ENCODE data around the gene TANGO6. TPM values are rescaled to one million over a fixed set of nuclear protein-coding genes. Genes with fewer than 3 reads are reported as not detected.
A peak's percentile ranks its signal among the peaks of the same experiment; 100 is the strongest.

Gene TANGO6
- total RNA-seq, 2 experiments from 2014 or later, result 17.1 to 18.1 TPM

GRCh38 chr16:69130461-69130860 lies 287.1 kb downstream of the TANGO6 start:
- TF ChIP-seq, protein P1, sequence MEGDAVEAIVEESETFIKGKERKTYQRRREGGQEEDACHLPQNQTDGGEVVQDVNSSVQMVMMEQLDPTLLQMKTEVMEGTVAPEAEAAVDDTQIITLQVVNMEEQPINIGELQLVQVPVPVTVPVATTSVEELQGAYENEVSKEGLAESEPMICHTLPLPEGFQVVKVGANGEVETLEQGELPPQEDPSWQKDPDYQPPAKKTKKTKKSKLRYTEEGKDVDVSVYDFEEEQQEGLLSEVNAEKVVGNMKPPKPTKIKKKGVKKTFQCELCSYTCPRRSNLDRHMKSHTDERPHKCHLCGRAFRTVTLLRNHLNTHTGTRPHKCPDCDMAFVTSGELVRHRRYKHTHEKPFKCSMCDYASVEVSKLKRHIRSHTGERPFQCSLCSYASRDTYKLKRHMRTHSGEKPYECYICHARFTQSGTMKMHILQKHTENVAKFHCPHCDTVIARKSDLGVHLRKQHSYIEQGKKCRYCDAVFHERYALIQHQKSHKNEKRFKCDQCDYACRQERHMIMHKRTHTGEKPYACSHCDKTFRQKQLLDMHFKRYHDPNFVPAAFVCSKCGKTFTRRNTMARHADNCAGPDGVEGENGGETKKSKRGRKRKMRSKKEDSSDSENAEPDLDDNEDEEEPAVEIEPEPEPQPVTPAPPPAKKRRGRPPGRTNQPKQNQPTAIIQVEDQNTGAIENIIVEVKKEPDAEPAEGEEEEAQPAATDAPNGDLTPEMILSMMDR (IDR thresholded peaks at IDR 0.05), result no peak
- intact Hi-C loops (cut with DNase I, micrococcal nuclease), result no loop called here
- no peak overlapping the region for H3K27ac ChIP-seq (ENCODE audit: low read depth in 1 of 2, low read length in 2 of 2)
- H3K4me1 ChIP-seq (ENCODE audit: insufficient read depth, low read length), result peaks cover 21% of the 10 kb centered on the region
- H3K27ac Mint-ChIP-seq, result peak overlapping the region; percentile 95
- peaks cover 69% of the 10 kb centered on the region for H3K4me1 Mint-ChIP-seq (ENCODE audit: low read depth)
- H3K9me3 Mint-ChIP-seq, result no peaks in the 10 kb centered on the region
- peak overlapping the region; percentile 96 for H3K4me3 Mint-ChIP-seq
- no peaks in the 10 kb centered on the region for H3K9me3 ChIP-seq (ENCODE audit: control insufficient read depth in 1 of 2, insufficient read depth in 1 of 2, low read length in 2 of 2)
- no peak for ATAC-seq (ENCODE audit: poor library complexity)
- no peak overlapping the region for H3K4me3 ChIP-seq (ENCODE audit: low read length)
- POLR2A ChIA-PET, result interaction anchor here (1.2 to 1.6 kb wide), 2 partner anchors 57 to 287 kb away, joined by 6 to 14 read pairs; partner anchors contain the start of genes SNTB2 and TANGO6
- H3K27me3 Mint-ChIP-seq, result no peaks in the 10 kb centered on the region
- CTCF ChIA-PET, result interaction anchor here (1.2 to 2.6 kb wide), 2 partner anchors 18 to 20 kb away, joined by 3 to 7 read pairs; no protein-coding TSS in a partner anchor
- no peaks in the 10 kb centered on the region for H3K27me3 ChIP-seq (ENCODE audit: control insufficient read depth in 1 of 2, insufficient read depth in 2 of 2, low read length in 2 of 2)
- H3K36me3 Mint-ChIP-seq (ENCODE audit: low read depth), result peaks cover 43% of the 10 kb centered on the region
- no peak for DNase-seq
- H3K36me3 ChIP-seq (ENCODE audit: insufficient read depth, low read length), result peaks cover 14% of the 10 kb centered on the region

- H3K4me3 ChIP-seq (ENCODE audit: low read length), result peak overlapping the region; percentile 92
- TF ChIP-seq, protein P1 (IDR thresholded peaks at IDR 0.05), result no peak
- H3K27ac ChIP-seq (ENCODE audit: low read depth in 1 of 2, low read length in 2 of 2), result peak overlapping the region; percentile 76 to 79
- intact Hi-C loops (cut with DNase I, micrococcal nuclease), result loop anchor here in 1 of 2 experiments (1.0 kb wide), 1 partner anchor 56 kb away; the partner anchor contains the start of gene SNTB2
- ATAC-seq (ENCODE audit: poor library complexity), result no peak
- no peaks in the 10 kb centered on the region for H3K27me3 ChIP-seq (ENCODE audit: control insufficient read depth in 1 of 2, insufficient read depth in 2 of 2, low read length in 2 of 2)
- Mint-ChIP-seq H3K4me3 (peak overlapping the region; percentile 96), H3K36me3 (ENCODE audit: low read depth) (peaks cover 46% of the 10 kb centered on the region), H3K27ac (peak overlapping the region; percentile 95), H3K4me1 (ENCODE audit: low read depth) (peaks cover 62% of the 10 kb centered on the region), H3K27me3 (no peaks in the 10 kb centered on the region), H3K9me3 (no peaks in the 10 kb centered on the region)
- H3K4me1 ChIP-seq (ENCODE audit: insufficient read depth, low read length), result peaks cover 22% of the 10 kb centered on the region
- ChIA-PET POLR2A (interaction anchor here (1.6 kb wide), 1 partner anchor 288 kb away, joined by 6 read pairs; the partner anchor contains the start of gene TANGO6), CTCF (no interaction called here)
- peaks cover 10% of the 10 kb centered on the region for H3K36me3 ChIP-seq (ENCODE audit: insufficient read depth, low read length)
- peak in 4 of 14 experiments; percentile 31 to 59 (median 44) for DNase-seq
- no peaks in the 10 kb centered on the region for H3K9me3 ChIP-seq (ENCODE audit: control insufficient read depth in 1 of 2, insufficient read depth in 1 of 2, low read length in 2 of 2)
Measured at GRCh38 chr16:69131167-69131838, 288.0 kb downstream of the TANGO6 start.

GRCh38 chr16:69131839-69132423 lies 288.6 kb downstream of the TANGO6 start:
- intact Hi-C loops (cut with DNase I, micrococcal nuclease), result loop anchor here (1.0 to 2.0 kb wide), 4 partner anchors 52 to 289 kb away; partner anchors contain the start of genes COG8 (in 1 of the 2), NIP7 (in 1 of the 2), SNTB2 (in 1 of the 2) and TANGO6 (in 1 of the 2)
- POLR2A ChIA-PET, result interaction anchor here (0.7 to 1.6 kb wide), 5 partner anchors 9 to 611 kb away, joined by 3 to 14 read pairs (median 4); partner anchors contain the start of genes SNTB2 and TANGO6

More at GRCh38 chr16:69131839-69132423, 288.6 kb downstream of the TANGO6 start:
- H3K4me1 ChIP-seq (ENCODE audit: insufficient read depth, low read length), result peaks cover 22% of the 10 kb centered on the region
- DNase-seq, result peak in 12 of 14 experiments; percentile 42 to 81 (median 61)
- peaks cover 12% of the 10 kb centered on the region for H3K36me3 ChIP-seq (ENCODE audit: insufficient read depth, low read length)
- H3K27ac Mint-ChIP-seq, result peak overlapping the region; percentile 95
- peak overlapping the region; percentile 76 to 79 for H3K27ac ChIP-seq (ENCODE audit: low read depth in 1 of 2, low read length in 2 of 2)
- no peaks in the 10 kb centered on the region for H3K27me3 ChIP-seq (ENCODE audit: control insufficient read depth in 1 of 2, insufficient read depth in 2 of 2, low read length in 2 of 2)
- H3K4me3 ChIP-seq (ENCODE audit: low read length), result peak overlapping the region; percentile 92
- TF ChIP-seq, protein P1 (IDR thresholded peaks at IDR 0.05), result no peak
- CTCF ChIA-PET, result no interaction called here
- ATAC-seq (ENCODE audit: poor library complexity), result peak; percentile 50
- no peaks in the 10 kb centered on the region for H3K9me3 ChIP-seq (ENCODE audit: control insufficient read depth in 1 of 2, insufficient read depth in 1 of 2, low read length in 2 of 2)
- H3K36me3 Mint-ChIP-seq (ENCODE audit: low read depth), result peaks cover 52% of the 10 kb centered on the region
- peaks cover 57% of the 10 kb centered on the region for H3K4me1 Mint-ChIP-seq (ENCODE audit: low read depth)
- no peaks in the 10 kb centered on the region for H3K27me3 Mint-ChIP-seq
- peak overlapping the region; percentile 96 for H3K4me3 Mint-ChIP-seq
- no peaks in the 10 kb centered on the region for H3K9me3 Mint-ChIP-seq
